Measurements from ENCODE around the gene LAMTOR2. TPM values are rescaled to one million over a fixed set of nuclear protein-coding genes. Genes with fewer than 3 reads are reported as not detected.

LAMTOR2 gene
- total RNA-seq, 4 donors from 2014 or later: 32.6 to 51.8 (median 47.8) TPM

DNA sequence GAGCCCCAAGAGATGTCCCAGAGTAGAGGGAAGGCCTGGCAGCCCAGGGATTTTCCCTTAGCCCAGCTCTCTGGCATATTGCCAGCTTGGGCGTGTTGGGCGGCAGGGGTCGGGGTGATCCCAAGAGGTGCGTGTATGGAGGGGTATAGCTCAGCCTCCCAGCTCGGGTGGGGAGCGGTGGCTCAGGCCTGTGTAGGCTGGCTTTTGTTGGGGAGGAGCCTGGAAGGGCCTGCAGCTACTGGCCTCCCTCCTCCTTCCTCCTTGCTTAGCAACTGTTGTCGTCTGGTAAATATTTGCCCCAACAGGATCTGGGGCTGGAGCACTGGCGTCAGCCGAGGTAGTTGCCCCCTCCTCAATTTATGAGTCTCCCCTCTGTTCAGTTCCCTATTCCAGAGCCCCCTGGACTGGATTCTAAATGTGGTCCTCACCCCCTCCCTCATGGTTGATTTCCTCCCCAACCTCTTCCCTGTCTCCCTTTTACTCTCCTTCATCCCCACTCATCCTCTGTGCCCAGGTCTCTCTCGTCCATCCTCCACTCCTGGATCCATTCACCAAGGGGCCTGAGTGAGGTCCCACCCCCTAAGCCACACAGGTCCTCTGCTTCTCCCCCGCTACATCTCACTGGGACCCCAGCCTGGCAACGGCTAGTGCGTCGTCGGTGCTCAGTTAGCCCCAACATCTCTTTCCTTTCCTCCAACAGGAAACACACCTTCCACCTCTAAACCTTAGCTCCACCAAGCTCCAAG is 49.7 kb downstream of the LAMTOR2 start:
- TF ChIP-seq, protein P1, sequence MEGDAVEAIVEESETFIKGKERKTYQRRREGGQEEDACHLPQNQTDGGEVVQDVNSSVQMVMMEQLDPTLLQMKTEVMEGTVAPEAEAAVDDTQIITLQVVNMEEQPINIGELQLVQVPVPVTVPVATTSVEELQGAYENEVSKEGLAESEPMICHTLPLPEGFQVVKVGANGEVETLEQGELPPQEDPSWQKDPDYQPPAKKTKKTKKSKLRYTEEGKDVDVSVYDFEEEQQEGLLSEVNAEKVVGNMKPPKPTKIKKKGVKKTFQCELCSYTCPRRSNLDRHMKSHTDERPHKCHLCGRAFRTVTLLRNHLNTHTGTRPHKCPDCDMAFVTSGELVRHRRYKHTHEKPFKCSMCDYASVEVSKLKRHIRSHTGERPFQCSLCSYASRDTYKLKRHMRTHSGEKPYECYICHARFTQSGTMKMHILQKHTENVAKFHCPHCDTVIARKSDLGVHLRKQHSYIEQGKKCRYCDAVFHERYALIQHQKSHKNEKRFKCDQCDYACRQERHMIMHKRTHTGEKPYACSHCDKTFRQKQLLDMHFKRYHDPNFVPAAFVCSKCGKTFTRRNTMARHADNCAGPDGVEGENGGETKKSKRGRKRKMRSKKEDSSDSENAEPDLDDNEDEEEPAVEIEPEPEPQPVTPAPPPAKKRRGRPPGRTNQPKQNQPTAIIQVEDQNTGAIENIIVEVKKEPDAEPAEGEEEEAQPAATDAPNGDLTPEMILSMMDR (IDR thresholded peaks at IDR 0.05): no peak
- peak; percentile 16 to 32 for TF ChIP-seq POLR2A (IDR thresholded peaks at IDR 0.05)
- peak in 1 of 2 donors; percentile 65 for TF ChIP-seq EP300 (IDR thresholded peaks at IDR 0.05)

DNA sequence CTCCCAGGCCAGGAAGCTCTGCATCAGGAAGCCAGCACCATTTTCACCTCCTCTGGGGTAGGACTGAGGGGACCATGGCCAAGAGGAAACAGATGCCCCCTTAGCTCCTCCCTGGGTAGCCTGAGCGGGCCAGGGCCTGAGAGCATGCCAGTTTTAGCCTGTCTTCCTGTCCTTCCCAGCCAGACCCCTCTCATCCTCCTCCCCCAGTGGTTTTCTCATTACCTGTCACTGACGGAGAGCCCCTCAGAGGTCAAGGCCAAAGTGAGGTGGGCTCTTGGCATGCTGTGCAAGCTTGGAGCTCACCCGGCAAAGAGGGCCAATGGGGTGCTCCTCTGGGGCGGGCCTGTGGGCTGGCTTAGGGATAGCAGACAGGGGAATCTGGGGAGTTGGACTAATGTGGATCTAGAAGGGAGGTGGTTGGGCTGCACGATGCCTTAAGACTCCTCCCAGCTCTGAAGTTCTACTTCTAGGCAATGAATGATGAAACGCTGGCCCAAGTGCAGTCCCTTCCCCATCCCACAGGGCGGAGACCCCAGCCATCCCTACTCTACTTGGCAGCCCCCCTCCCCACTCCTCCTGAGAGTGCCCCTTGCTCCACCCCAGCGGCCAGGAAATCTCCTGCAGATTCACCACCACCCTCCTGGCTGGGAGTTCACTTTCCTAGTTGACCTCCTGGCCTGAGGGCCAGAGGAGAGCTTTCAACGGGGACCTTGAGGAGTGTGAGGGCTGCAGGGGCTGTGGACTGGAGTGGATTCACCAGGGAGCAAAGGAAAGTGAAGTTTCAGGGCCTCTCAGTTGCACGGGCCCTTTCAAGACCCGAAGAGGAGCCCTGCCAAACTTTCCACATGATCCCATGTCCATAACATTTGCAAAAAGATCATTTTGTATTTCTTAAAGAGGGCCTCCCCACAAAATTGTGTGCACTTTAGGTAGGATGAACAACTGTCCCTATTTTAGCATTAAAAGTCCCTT is 50.6 kb downstream of the LAMTOR2 start:
- H3K4me3 ChIP-seq: peak overlapping the region in 2 of 4 donors; percentile 48 to 50
- no peaks in the 10 kb centered on the region for H3K27me3 ChIP-seq

More for the DNA sequence above, 49.7 kb downstream of the LAMTOR2 start:
- 26 to 46% methylated on average over 9 to 15 of the region's 15 CpGs for WGBS, 2 donors
- H3K27ac ChIP-seq: peak overlapping the region; percentile 93 to 97 (median 96)
- no peaks in the 10 kb centered on the region for H3K9me3 ChIP-seq
- H3K4me1 ChIP-seq: peaks cover 8 to 87% (median 55%) of the 10 kb centered on the region in 4 donors
- no peaks in the 10 kb centered on the region for H3K36me3 ChIP-seq
- no peak overlapping the region for H3K4me3 ChIP-seq
- peak in 1 of 2 donors; percentile 63 for DNase-seq (ENCODE audit: low spot score in 2 of 2)
- H3K27me3 ChIP-seq: no peaks in the 10 kb centered on the region

DNA sequence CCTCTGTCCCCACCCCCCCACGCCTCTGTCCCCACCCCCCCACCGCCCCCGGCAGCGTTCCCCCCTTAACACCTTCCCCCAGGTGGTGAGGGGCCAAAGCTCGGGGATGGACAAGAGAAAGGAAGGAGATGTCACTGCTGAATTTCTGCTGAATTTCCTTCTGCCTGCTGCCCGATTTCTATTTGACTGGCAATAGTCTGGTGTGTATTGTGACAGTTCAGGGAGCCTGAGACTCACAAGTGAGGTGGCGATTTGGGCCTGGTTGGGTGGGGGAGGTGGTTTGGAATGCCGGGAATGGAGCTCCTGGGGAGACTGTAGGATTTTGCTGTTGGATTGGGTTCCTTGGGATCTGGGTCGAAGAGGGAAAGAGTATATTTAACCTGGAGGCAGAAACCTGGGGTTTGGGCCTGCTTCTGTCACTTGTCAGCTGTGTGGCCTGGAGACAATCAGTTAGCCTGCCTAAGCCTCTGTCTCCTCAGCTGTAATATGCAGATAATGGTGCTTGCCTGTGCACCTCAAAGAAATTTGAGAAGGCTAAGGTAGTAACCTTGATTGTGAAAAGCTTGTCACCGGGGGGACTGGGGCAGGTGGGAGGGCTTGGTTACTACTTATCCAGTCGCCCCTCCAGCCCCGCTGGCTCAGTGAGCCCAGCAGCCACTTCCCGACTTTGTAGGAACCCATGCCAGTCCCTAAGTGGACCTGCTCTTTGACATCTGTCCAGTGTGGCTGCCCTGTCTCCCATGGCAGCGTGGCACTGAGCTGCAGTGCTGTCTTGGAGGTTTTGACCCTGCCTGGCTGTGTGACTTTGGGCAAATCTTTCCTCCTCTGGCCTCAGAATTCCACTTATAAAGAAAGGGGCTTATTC is 52.3 kb downstream of the LAMTOR2 start:
- Histone ChIP-seq H3K9me3 (no peaks in the 10 kb centered on the region), H3K36me3 (no peaks in the 10 kb centered on the region), H3K27ac (peak overlapping the region; percentile 93 to 97 (median 96)), H3K27me3 (no peaks in the 10 kb centered on the region), H3K4me1 (peaks cover 8 to 83% (median 57%) of the 10 kb centered on the region in 4 donors), H3K4me3 (peak overlapping the region; percentile 12 to 50 (median 34))
- 12 to 29% methylated on average over 9 to 14 of the region's 14 CpGs for WGBS, 2 donors
- TF ChIP-seq POLR2A (IDR thresholded peaks at IDR 0.05): no peak
- TF ChIP-seq EP300 (IDR thresholded peaks at IDR 0.05): no peak
- TF ChIP-seq, protein P1 (IDR thresholded peaks at IDR 0.05): no peak
- DNase-seq (ENCODE audit: low spot score in 2 of 2): peak in 1 of 2 donors; percentile 50

More for the DNA sequence above, 50.6 kb downstream of the LAMTOR2 start:
- DNase-seq (ENCODE audit: low spot score in 2 of 2): peak in 1 of 2 donors; percentile 15
- Histone ChIP-seq H3K9me3 (no peaks in the 10 kb centered on the region), H3K4me1 (peaks cover 8 to 89% (median 55%) of the 10 kb centered on the region in 4 donors), H3K36me3 (no peaks in the 10 kb centered on the region), H3K27ac (peak overlapping the region; percentile 93 to 97 (median 96))
- 31 to 33% methylated on average over 11 of the region's 11 CpGs for WGBS, 2 donors
- TF ChIP-seq EP300 (IDR thresholded peaks at IDR 0.05) (no peak), POLR2A (IDR thresholded peaks at IDR 0.05) (peak in 1 of 2 donors; percentile 7)
- TF ChIP-seq, protein P1 (IDR thresholded peaks at IDR 0.05): peak in 2 of 5 experiments; percentile 13 to 27

DNA sequence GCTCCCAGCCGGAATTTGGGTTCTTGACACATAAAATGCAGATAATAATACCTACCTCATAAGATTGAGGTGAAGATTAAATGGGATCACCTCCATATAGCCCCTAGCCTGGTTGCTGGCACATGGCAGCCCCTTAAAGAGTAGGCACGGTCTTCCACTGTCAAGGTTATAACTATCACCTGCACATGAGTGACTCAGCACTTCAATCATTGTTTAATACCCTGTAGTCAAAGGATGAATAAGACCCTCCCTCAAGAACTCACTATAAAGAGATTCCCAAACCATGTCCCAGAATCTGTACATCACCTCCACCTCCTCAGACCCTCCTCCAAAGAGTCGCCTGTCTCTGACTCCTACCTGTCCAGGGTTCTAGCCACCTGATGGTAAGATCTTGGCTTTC is 53.5 kb downstream of the LAMTOR2 start:
- WGBS, 2 donors: 89 to 96% methylated on average over 3 of the region's 3 CpGs
- TF ChIP-seq EP300 (IDR thresholded peaks at IDR 0.05) (no peak), POLR2A (IDR thresholded peaks at IDR 0.05) (no peak)
- Histone ChIP-seq H3K4me3 (no peak overlapping the region), H3K9me3 (no peaks in the 10 kb centered on the region), H3K27ac (peak overlapping the region; percentile 58 to 97 (median 96)), H3K4me1 (peaks cover 8 to 83% (median 51%) of the 10 kb centered on the region in 4 donors), H3K27me3 (no peaks in the 10 kb centered on the region), H3K36me3 (no peaks in the 10 kb centered on the region)
- no peak for DNase-seq (ENCODE audit: low spot score in 2 of 2)

Other genes starting within 250 kb of the LAMTOR2 start
- gene GON4L, start 197.6 kb upstream of the LAMTOR2 start, total RNA-seq: 10 to 100 TPM; 53.3 to 88.2 (median 66.2) TPM
- gene SYT11, start 195.2 kb upstream of the LAMTOR2 start, total RNA-seq: 10 to 100 TPM; 29.2 to 54.2 (median 38.1) TPM
- 10 to 100 TPM; 18.8 to 23.3 (median 20.7) TPM for gene RIT1, start 143.4 kb upstream of the LAMTOR2 start, total RNA-seq
- gene KHDC4, start 120.4 kb upstream of the LAMTOR2 start, total RNA-seq: 10 to 100 TPM; 46.8 to 82.8 (median 67.7) TPM
- not detected for gene RXFP4, start 113.1 kb upstream of the LAMTOR2 start, total RNA-seq
- 100 to 1,000 TPM; 105 to 195 (median 153) TPM for gene ARHGEF2, start 76.2 kb upstream of the LAMTOR2 start, total RNA-seq
- 100 to 1,000 TPM; 172 to 236 (median 212) TPM for gene SSR2, start 33.8 kb upstream of the LAMTOR2 start, total RNA-seq
- 10 to 100 TPM; 19.5 to 32.1 (median 22.8) TPM for gene UBQLN4, start 984 bp upstream of the LAMTOR2 start, total RNA-seq
- gene RAB25, start 6.4 kb downstream of the LAMTOR2 start, total RNA-seq: not detected
- 1 to 10 TPM in 1 of 4 donors, under 1 TPM in 3; under 0.01 to 1.2 (median 0.43) TPM for gene MEX3A, start 27.7 kb downstream of the LAMTOR2 start, total RNA-seq
- gene LMNA, start 59.9 kb downstream of the LAMTOR2 start, total RNA-seq: 100 to 1,000 TPM; 371 to 501 (median 419) TPM
- gene SEMA4A, start 98.8 kb downstream of the LAMTOR2 start, total RNA-seq: 1 to 10 TPM; 1.8 to 4.6 (median 3.5) TPM
- gene SLC25A44, start 139.3 kb downstream of the LAMTOR2 start, total RNA-seq: 10 to 100 TPM in 3 of 4 donors, 1 to 10 TPM in 1; 9.4 to 25.5 (median 13.6) TPM
- 10 to 100 TPM; 41.7 to 67.1 (median 49.1) TPM for gene PMF1, start 158.2 kb downstream of the LAMTOR2 start, total RNA-seq
- gene BGLAP, start 187.4 kb downstream of the LAMTOR2 start, total RNA-seq: 1 to 10 TPM in 3 of 4 donors, not detected in 1; 2.1 to 5.2 (median 2.7) TPM
- 10 to 100 TPM; 26.4 to 44.6 (median 31.2) TPM for gene PAQR6, start 193.3 kb downstream of the LAMTOR2 start, total RNA-seq
- 10 to 100 TPM; 58.0 to 85.8 (median 67.5) TPM for gene SMG5, start 228.0 kb downstream of the LAMTOR2 start, total RNA-seq
- 1 to 10 TPM; 1.7 to 4.5 (median 3.1) TPM for gene TMEM79, start 229.5 kb downstream of the LAMTOR2 start, total RNA-seq
- 10 to 100 TPM; 30.8 to 45.9 (median 42.1) TPM for gene GLMP, start 240.9 kb downstream of the LAMTOR2 start, total RNA-seq
- gene VHLL, start 244.5 kb downstream of the LAMTOR2 start, total RNA-seq: not detected

All from tibial nerve (tissue), 4 donors.